Natural killer cell treated with Interleukin-12 subunit alpha and Interleukin-12 subunit beta and Interleukin-15 and Interleukin-18, amount 100 ng/mL, for 72 hours (primary cell): ENCODE data around the gene IFI44L. TPM values are rescaled to one million over a fixed set of nuclear protein-coding genes. Genes with fewer than 3 reads are reported as not detected.

Experiments
- ATAC-seq, 2 donors: fragments of 150-1000 bp; cut with Tn5 transposase in 1 of 2; sonication (Bioruptor Pico), chemical (Tn5 transposase) in 1 of 2; 2 replicates each; pipeline ENCODE4 v1.10.0; 2021
- DNase-seq: peaks from one replicate; pipeline ENCODE4 v3.0.0; 2022; ENCODE audit warnings: low spot score
- H3K27ac Mint-ChIP-seq, 2 donors: 1 replicate in 1 of 2; 2 replicates in 1 of 2; pipeline ENCODE4 v1.8.0; 2022; ENCODE audit warnings: mixed read lengths in 2 of 2, mild to moderate bottlenecking in 1 of 2, moderate library complexity in 1 of 2
- H3K27me3 Mint-ChIP-seq, 2 donors: 1 replicate in 1 of 2; 2 replicates in 1 of 2; pipeline ENCODE4 v1.8.0; 2022; ENCODE audit warnings: mixed read lengths in 2 of 2
- H3K36me3 Mint-ChIP-seq: one replicate; pipeline ENCODE4 v1.8.0; 2022; ENCODE audit warnings: mixed read lengths
- H3K4me1 Mint-ChIP-seq, 2 donors: 1 replicate in 1 of 2; 2 replicates in 1 of 2; pipeline ENCODE4 v1.8.0; 2022; ENCODE audit warnings: low read depth in 2 of 2, mixed read lengths in 2 of 2, mild to moderate bottlenecking in 1 of 2
- H3K4me3 Mint-ChIP-seq: one replicate; pipeline ENCODE4 v1.8.0; 2022; ENCODE audit warnings: mixed read lengths
- H3K9me3 Mint-ChIP-seq: 2 replicates; pipeline ENCODE4 v1.8.0; 2022; ENCODE audit warnings: mixed read lengths
- total RNA-seq, 2 donors: library from RNA; stranded (reverse); gene quantifications; one replicate each; pipeline ENCODE4 v1.2.3, GENCODE V29; 2022

Gene IFI44L
- total RNA-seq, 2 donors from 2014 or later, result 1.4 to 3.8 TPM

GRCh38 chr1:78682496-78682895, 62.2 kb downstream of the IFI44L start:
- peaks cover 0 to 2% of the 10 kb centered on the region in 2 donors for H3K27me3 Mint-ChIP-seq
- no peaks in the 10 kb centered on the region for H3K36me3 Mint-ChIP-seq
- H3K27ac Mint-ChIP-seq, result no peak overlapping the region
- no peak for ATAC-seq
- no peak overlapping the region for H3K4me3 Mint-ChIP-seq
- peaks cover 6 to 8% of the 10 kb centered on the region in 2 donors for H3K4me1 Mint-ChIP-seq
- H3K9me3 Mint-ChIP-seq, result no peaks in the 10 kb centered on the region
- no peak for DNase-seq

- H3K4me1 Mint-ChIP-seq, result peaks cover 3% of the 10 kb centered on the region in 2 donors
- H3K9me3 Mint-ChIP-seq, result no peaks in the 10 kb centered on the region
- H3K4me3 Mint-ChIP-seq, result no peak overlapping the region
- no peaks in the 10 kb centered on the region for H3K36me3 Mint-ChIP-seq
- peaks cover 0 to 2% of the 10 kb centered on the region in 2 donors for H3K27me3 Mint-ChIP-seq
- DNase-seq (no peak), ATAC-seq (no peak)
- H3K27ac Mint-ChIP-seq, result no peak overlapping the region
These were observed 62.8 kb downstream of the IFI44L start for GRCh38 chr1:78683079-78683478.

- Mint-ChIP-seq H3K27ac (no peak overlapping the region), H3K4me1 (no peaks in the 10 kb centered on the region), H3K9me3 (peaks cover 6% of the 10 kb centered on the region), H3K4me3 (no peak overlapping the region), H3K36me3 (no peaks in the 10 kb centered on the region), H3K27me3 (peaks cover 13 to 20% of the 10 kb centered on the region in 2 donors)
- no peak for ATAC-seq
- DNase-seq, result no peak
These were observed 67.1 kb downstream of the IFI44L start for GRCh38 chr1:78687315-78687714.

- Mint-ChIP-seq H3K4me3 (no peak overlapping the region), H3K4me1 (no peaks in the 10 kb centered on the region), H3K27me3 (peaks cover 12 to 20% of the 10 kb centered on the region in 2 donors), H3K9me3 (peaks cover 6% of the 10 kb centered on the region), H3K27ac (no peak overlapping the region), H3K36me3 (no peaks in the 10 kb centered on the region)
- ATAC-seq (no peak), DNase-seq (no peak)
These were observed 67.7 kb downstream of the IFI44L start for GRCh38 chr1:78687914-78688313.

GRCh38 chr1:78688697-78689096, 68.4 kb downstream of the IFI44L start:
- Mint-ChIP-seq H3K4me1 (no peaks in the 10 kb centered on the region), H3K27me3 (peaks cover 12 to 20% of the 10 kb centered on the region in 2 donors), H3K27ac (no peak overlapping the region), H3K36me3 (no peaks in the 10 kb centered on the region), H3K9me3 (peaks cover 6% of the 10 kb centered on the region), H3K4me3 (no peak overlapping the region)
- DNase-seq (no peak), ATAC-seq (no peak)

- Mint-ChIP-seq H3K27me3 (peaks cover 12 to 20% of the 10 kb centered on the region in 2 donors), H3K4me1 (no peaks in the 10 kb centered on the region), H3K4me3 (no peak overlapping the region), H3K36me3 (no peaks in the 10 kb centered on the region), H3K27ac (no peak overlapping the region), H3K9me3 (peaks cover 6% of the 10 kb centered on the region)
- no peak for DNase-seq
- ATAC-seq, result no peak
These were observed 70.3 kb downstream of the IFI44L start for GRCh38 chr1:78690516-78690915.

GRCh38 chr1:78691995-78692747, 71.9 kb downstream of the IFI44L start:
- H3K4me1 Mint-ChIP-seq, result no peaks in the 10 kb centered on the region

More at GRCh38 chr1:78691995-78692747, 71.9 kb downstream of the IFI44L start:
- DNase-seq, result no peak
- ATAC-seq, result no peak
- no peak overlapping the region for H3K27ac Mint-ChIP-seq
- peaks cover 6% of the 10 kb centered on the region for H3K9me3 Mint-ChIP-seq
- no peak overlapping the region for H3K4me3 Mint-ChIP-seq
- no peaks in the 10 kb centered on the region for H3K36me3 Mint-ChIP-seq
- peaks cover 12 to 20% of the 10 kb centered on the region in 2 donors for H3K27me3 Mint-ChIP-seq

Other genes starting within 250 kb of the IFI44L start
- gene PTGFR, start 129.5 kb upstream of the IFI44L start, total RNA-seq, result not detected
- gene IFI44, start 29.4 kb downstream of the IFI44L start, total RNA-seq, result 10 to 100 TPM; 10.0 to 13.5 TPM